Ovary (tissue), 3 donors: ENCODE data around the gene MTCH1.

Experiments
- EP300 ChIP-seq: sonication (generic); formaldehyde crosslinking; IDR thresholded peaks from one replicate; pipeline ENCODE4 v1.6.1; 2017; ENCODE audit warnings: antibody characterized with exemption
- POLR2A ChIP-seq: fragments of 450-650 bp; IDR thresholded peaks from one replicate; pipeline ENCODE4 v1.6.1; 2017; ENCODE audit warnings: antibody characterized with exemption, mild to moderate bottlenecking, moderate library complexity
- TF ChIP-seq, protein P1 (sequence below), 3 donors: fragments of 450-650 bp in 2 of 3; fragments of 200-600 bp in 1 of 3; IDR thresholded peaks; one replicate each; pipeline versions ENCODE4 v1.5.1 to v1.8.0; 2016 to 2022; ENCODE audit warnings: antibody characterized with exemption in 3 of 3, mild to moderate bottlenecking in 1 of 3
- donor health status: DM: no; HTN: no; CAD: no.

DNA sequence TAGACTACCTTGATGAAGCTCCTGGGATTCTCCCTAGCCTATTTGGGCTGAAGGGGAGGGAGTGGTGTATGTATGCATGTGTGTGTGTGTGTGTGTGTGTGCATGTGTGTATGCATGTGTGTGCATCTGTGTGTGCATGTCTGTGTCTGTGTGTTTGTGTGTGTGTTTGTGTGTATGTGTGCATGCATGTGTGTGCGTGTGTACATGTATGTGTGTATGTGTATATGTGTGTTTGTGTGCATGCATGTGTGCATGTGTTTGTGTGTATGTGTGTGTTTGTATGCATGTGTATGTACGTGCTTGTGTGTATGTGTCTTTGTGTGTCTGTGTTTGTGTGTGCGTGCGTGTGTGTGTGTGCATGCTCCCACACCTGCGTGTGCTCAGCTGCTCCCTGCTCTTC is 34.8 kb upstream of the MTCH1 start:
- TF ChIP-seq POLR2A (no peak), EP300 (no peak)
- TF ChIP-seq, protein P1, sequence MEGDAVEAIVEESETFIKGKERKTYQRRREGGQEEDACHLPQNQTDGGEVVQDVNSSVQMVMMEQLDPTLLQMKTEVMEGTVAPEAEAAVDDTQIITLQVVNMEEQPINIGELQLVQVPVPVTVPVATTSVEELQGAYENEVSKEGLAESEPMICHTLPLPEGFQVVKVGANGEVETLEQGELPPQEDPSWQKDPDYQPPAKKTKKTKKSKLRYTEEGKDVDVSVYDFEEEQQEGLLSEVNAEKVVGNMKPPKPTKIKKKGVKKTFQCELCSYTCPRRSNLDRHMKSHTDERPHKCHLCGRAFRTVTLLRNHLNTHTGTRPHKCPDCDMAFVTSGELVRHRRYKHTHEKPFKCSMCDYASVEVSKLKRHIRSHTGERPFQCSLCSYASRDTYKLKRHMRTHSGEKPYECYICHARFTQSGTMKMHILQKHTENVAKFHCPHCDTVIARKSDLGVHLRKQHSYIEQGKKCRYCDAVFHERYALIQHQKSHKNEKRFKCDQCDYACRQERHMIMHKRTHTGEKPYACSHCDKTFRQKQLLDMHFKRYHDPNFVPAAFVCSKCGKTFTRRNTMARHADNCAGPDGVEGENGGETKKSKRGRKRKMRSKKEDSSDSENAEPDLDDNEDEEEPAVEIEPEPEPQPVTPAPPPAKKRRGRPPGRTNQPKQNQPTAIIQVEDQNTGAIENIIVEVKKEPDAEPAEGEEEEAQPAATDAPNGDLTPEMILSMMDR (IDR thresholded peaks at IDR 0.05): no peak
